PC-3 (cell line): ENCODE results near the gene MSMP.

Experiments
- EZH2 ChIP-seq: fragments of 300-600 bp; sonication (generic); IDR thresholded peaks from one replicate; pipeline ENCODE4 v1.6.1; 2017; ENCODE audit warnings: antibody characterized with exemption, mild to moderate bottlenecking, low read length; ENCODE audit not compliant: unreplicated experiment
- EZH2phosphoT487 ChIP-seq: fragments of 300-600 bp; sonication (generic); IDR thresholded peaks from 2 replicates; pipeline ENCODE4 v1.6.1; 2018; ENCODE audit warnings: mild to moderate bottlenecking, antibody characterized with exemption, low read length, borderline replicate concordance
- TF ChIP-seq, protein P1 (sequence below): fragments of 300-600 bp; sonication (generic); conservative IDR thresholded peaks from 2 replicates; pipeline ENCODE4 v1.5.1; 2017; ENCODE audit warnings: antibody characterized with exemption, low read depth, mild to moderate bottlenecking, low read length

- no peak for TF ChIP-seq EZH2
- TF ChIP-seq, protein P1, sequence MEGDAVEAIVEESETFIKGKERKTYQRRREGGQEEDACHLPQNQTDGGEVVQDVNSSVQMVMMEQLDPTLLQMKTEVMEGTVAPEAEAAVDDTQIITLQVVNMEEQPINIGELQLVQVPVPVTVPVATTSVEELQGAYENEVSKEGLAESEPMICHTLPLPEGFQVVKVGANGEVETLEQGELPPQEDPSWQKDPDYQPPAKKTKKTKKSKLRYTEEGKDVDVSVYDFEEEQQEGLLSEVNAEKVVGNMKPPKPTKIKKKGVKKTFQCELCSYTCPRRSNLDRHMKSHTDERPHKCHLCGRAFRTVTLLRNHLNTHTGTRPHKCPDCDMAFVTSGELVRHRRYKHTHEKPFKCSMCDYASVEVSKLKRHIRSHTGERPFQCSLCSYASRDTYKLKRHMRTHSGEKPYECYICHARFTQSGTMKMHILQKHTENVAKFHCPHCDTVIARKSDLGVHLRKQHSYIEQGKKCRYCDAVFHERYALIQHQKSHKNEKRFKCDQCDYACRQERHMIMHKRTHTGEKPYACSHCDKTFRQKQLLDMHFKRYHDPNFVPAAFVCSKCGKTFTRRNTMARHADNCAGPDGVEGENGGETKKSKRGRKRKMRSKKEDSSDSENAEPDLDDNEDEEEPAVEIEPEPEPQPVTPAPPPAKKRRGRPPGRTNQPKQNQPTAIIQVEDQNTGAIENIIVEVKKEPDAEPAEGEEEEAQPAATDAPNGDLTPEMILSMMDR, result no peak
- TF ChIP-seq EZH2phosphoT487, result no peak
Observed at GRCh38 chr9:35774907-35775635, 21.0 kb upstream of the MSMP start.
